ENCODE results near the gene TXNRD1. TPM values are rescaled to one million over a fixed set of nuclear protein-coding genes. Genes with fewer than 3 reads are reported as not detected.

TXNRD1 gene
- total and polyA plus RNA-seq, 4 donors: 23.6 to 70.8 (median 55.7) TPM

- no peak for TF ChIP-seq ATF3 (IDR thresholded peaks at IDR 0.05)
- no peak for TF ChIP-seq YY1 (IDR thresholded peaks at IDR 0.05)
Observed at GRCh38 chr12:104313568-104314241, 98.1 kb downstream of the TXNRD1 start (continued).

GRCh38 chr12:104314242-104314614 lies 98.6 kb downstream of the TXNRD1 start:
- peaks cover 12 to 52% (median 49%) of the 10 kb centered on the region in 4 donors for H3K36me3 ChIP-seq (ENCODE audit: control insufficient read depth in 4 of 4, insufficient read depth in 3 of 4, low read depth in 1 of 4, low read length in 3 of 4)

More at GRCh38 chr12:104314242-104314614, 98.6 kb downstream of the TXNRD1 start:
- Histone ChIP-seq H3K9ac (ENCODE audit: low read depth in 1 of 2, low read length in 2 of 2) (no peak overlapping the region), H3K27me3 (ENCODE audit: control insufficient read depth in 4 of 4, insufficient read depth in 4 of 4, low read length in 3 of 4) (no peaks in the 10 kb centered on the region), H3K9me3 (ENCODE audit: control insufficient read depth in 4 of 4, low read length in 3 of 4) (no peaks in the 10 kb centered on the region), H3K27ac (ENCODE audit: low read depth in 1 of 2, low read length in 2 of 2) (no peak overlapping the region), H3K4me3 (ENCODE audit: low read depth in 1 of 3, low read length in 3 of 3) (no peak overlapping the region), H3K4me1 (ENCODE audit: control insufficient read depth in 4 of 4, insufficient read depth in 4 of 4, low read length in 3 of 4) (no peaks in the 10 kb centered on the region)
- TF ChIP-seq REST (IDR thresholded peaks at IDR 0.05): no peak
- no peak for TF ChIP-seq MAX (IDR thresholded peaks at IDR 0.05)
- TF ChIP-seq HNF4G (IDR thresholded peaks at IDR 0.05): no peak
- no peak for TF ChIP-seq GABPA (IDR thresholded peaks at IDR 0.05 in 1 of 2, conservative IDR thresholded peaks at IDR 0.05 in 1 of 2)
- no peak for TF ChIP-seq CTCF (IDR thresholded peaks at IDR 0.05; ENCODE audit: low read depth, low read length, missing input control)
- no peak for TF ChIP-seq HNF4A (conservative IDR thresholded peaks at IDR 0.05)
- TF ChIP-seq YY1 (IDR thresholded peaks at IDR 0.05): no peak
- 90% methylated on average over 1 of the region's 1 CpG for WGBS
- no peak for DNase-seq (ENCODE audit: low spot score)
